Islet precursor cell (in vitro differentiated cells): Measurements from ENCODE around the gene EP300.

Experiments used
- DNase-seq: peaks from one replicate; pipeline ENCODE4 v3.0.0-alpha.2; 2018

Gene EP300

DNA sequence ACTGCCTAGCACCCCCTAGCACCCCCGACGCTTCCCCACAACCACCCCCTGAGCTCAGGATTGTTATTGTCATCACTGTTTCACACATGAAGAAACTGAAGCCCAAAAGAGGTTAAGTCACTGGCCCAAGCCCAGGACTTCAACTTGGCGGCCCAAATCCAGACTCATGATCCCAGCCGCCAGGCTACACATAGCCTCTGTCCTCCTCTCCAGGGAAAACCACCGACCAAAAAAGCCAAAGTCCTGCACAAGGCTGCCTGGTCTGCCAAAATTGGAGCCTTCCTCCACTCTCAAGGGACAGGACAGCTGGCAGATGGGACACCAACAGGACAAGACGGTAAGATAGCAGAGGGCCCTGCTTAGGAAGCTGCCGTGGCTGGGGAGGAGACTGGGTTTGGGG, 123.5 kb downstream of the EP300 start:
- DNase-seq, result no peak

DNA sequence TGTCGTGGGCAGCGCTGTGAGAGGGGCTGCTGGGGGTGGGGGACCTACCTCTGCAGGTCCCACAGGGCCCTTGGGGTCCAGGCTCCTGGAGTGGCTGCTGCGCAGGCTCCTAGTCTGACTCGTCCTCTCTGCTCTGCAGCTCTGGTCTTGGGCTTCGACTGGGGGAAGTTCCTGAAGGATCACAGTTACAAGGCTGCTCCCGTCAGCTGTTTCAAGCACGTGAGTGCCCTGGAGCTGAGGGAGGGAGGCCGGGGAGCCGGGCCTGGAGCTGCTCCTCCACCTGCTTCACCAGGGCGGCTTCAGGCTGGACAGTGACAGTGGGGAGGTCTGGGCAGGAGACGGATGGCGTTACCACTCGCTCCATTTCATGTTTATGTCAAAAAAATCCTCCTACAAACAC, 124.6 kb downstream of the EP300 start:
- peak; percentile 65 for DNase-seq

DNA sequence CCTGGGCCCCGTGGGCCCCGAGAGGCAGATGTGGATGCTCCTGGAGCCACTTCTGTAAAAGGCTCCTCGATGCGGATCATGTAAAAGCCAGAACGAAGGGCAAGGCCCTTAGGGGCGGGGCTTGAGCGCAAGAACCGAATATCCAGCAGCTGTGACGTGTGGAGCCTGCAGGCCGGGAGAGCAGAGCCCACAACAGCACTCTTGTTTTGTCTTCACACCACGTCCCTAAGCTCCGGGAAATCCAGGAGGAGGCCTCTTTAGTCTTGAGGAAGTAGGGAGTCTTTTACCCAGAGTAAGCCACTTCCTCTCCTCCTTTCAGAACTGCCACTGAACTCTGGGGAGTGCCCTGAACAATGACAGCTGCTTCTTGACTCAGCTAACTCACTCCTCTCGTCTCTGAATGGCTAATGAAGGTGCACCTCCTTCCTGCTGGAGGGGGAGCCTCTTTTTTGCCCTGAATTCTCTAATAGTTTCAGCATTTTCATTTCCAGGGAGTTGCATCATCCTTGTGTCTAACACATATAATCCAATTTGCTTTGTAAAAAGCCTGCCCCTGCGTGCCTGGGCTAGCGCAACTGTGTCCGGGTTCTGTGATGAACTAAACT, 125.3 kb downstream of the EP300 start:
- no peak for DNase-seq

DNA sequence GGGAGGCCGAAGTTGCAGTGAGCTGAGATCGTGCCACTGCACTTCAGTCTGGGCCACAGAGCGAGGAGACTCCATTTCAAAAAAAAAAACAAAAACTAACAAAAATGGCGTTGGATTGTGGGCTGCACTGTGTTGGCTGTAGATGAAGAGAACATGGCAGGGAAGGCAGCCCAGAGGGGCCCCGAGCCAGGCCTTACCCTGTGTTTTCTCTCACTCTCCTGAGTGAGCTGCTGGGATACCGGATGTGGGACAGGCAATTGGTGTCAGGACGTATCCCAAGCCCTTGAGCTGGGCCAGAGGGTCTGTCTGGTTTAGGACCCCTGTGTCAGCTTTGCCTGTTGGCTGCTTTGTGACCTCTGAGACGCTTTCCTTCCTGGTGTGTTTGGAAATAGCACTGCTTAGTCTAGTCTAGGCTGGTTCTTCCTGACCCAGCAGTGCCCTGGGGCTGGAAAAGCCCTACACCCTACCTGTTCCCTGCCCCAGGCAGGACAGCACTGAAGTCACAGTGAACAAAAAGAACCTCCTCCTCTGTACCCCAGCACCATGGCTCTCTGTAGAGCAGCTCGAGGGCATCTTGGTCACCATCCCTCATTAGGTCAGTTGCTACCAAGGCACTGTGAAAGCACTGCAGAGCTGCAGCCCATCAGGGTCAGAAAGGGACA, 130.6 kb downstream of the EP300 start:
- DNase-seq, result no peak

DNA sequence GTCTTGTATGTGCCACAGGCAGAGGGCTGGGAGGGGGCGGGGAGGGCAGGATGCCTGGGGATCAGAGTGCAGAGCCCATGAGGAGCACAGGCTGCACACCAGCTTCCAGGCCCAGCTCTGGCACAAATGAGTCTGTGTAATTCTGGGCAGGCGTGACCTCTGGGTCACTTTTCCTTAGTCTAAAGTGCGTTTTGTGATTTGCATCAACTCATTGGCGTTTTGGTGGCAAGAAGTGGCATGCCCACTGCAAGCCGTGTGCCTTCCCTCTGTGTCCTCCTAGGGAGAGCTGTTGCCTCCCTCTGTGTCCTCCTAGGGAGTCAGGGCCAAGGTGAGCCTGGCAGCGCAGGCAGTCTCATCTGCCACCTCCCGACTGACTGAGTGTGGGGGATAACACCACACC, 131.1 kb downstream of the EP300 start:
- no peak for DNase-seq

DNA sequence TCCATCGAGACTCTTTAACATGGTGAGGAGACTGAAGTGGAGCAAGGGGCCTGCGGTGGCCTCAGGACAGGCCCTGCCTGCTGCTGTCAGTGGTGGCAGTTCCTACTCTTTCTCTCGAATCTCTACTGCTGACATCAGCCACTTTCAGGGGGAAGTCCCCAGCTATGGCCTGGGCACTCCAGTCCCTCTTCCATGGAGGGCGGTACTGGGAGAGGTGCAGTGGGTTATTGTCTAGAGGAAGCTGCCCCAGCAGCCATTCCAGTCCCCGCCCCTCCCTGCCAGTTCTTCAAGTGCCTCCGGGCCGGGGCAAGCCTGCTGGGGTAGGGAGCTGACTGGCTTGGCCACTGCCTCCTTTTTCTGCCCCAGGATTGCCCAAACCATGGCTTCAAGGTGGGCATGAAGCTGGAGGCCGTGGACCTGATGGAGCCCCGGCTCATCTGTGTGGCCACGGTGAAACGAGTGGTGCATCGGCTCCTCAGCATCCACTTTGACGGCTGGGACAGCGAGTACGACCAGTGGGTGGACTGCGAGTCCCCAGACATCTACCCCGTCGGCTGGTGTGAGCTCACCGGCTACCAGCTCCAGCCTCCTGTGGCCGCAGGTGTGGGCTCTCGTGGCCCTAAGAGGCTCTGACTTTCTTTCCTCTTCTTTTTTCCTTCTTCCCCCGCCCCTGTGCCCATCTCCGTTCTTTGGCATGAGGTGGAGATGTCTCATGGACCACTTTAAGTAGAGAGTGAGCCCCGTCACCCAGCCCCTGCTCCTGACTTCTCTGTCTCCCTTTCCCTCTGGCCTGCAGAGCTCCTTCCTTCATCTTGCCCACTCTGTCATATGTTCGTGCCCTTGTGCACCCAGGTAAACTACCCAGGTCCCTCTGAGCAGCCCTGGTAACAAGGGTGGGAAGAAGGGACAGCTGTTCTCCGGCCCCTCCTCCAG, 134.6 kb downstream of the EP300 start:
- peak; percentile 45 for DNase-seq

DNA sequence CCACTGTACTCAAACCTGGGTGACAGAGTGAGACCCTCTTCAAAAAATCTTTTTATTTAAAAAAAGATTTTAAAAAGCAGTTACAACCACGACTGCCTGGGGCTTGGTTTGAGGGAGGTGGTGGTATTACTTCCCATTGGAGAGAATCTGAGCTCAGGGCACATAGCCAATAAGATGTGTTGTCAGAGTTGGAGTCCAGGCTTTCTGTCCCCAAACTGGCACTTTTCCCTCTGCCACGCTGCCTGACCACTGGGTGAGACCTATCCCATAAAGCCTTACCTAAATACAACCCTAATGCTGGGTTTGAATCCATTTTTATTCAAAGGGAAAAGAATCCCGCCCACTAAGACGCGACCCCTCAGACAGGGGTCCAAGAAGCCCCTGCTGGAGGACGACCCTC, 136.8 kb downstream of the EP300 start:
- no peak for DNase-seq
